ENCODE data around the gene POU2F1. TPM values are rescaled to one million over a fixed set of nuclear protein-coding genes. Genes with fewer than 3 reads are reported as not detected.
"Not testable (repeated sequence)": the region's sequence is repeated elsewhere in the genome, so short reads cannot be mapped to it uniquely, and the experiment has no call there.

POU2F1 gene
- total RNA-seq, 4 donors from 2014 or later: 8.7 to 34.0 (median 9.6) TPM

- no peak for DNase-seq (ENCODE audit: low spot score in 2 of 2)
- WGBS, 2 donors: 78 to 83% methylated on average over 10 of the region's 10 CpGs
- H3K4me3 ChIP-seq (ENCODE audit: low read depth, poor library complexity, severe bottlenecking): no peak overlapping the region
- no peak for TF ChIP-seq POLR2A (IDR thresholded peaks at IDR 0.05)
- TF ChIP-seq CTCF (IDR thresholded peaks at IDR 0.05): no peak
- intact Hi-C loops (cut with DNase I; ENCODE audit: low total_unique reads): no loop called here
These were observed 2.7 kb downstream of the POU2F1 start for GRCh38 chr1:167223144-167224103.

DNA sequence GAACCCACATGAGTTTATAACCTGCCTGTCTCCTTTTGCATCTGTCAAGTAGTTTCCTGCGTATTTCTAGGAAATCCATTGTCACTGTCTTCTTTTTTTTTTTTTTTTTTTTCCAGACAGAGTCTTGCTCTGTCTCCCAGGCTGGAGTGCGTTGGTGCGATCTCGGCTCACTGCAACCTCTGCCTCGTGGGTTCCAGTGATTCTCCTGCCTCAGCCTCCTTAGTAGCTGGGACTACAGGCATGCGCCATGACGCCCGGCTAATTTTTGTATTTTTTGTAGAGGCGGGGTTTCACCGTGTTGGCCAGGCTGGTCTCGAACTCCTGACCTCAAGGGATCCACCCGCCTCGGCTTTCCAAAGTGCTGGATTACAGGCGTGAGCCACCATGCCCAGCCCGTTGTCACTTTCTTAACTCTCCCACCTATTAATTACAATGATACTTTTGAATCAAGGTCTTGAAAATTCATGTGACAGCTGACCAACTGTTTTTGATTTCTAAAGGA is 4.1 kb downstream of the POU2F1 start:
- 87 to 88% methylated on average over 15 of the region's 15 CpGs for WGBS, 2 donors
- H3K4me3 ChIP-seq (ENCODE audit: low read depth, poor library complexity, severe bottlenecking); DNase-seq (ENCODE audit: low spot score in 2 of 2); intact Hi-C loops (cut with DNase I; ENCODE audit: low total_unique reads): not testable (repeated sequence)

- intact Hi-C loops (cut with DNase I; ENCODE audit: low total_unique reads): no loop called here
- no peak for TF ChIP-seq CTCF (IDR thresholded peaks at IDR 0.05)
- no peak for TF ChIP-seq POLR2A (IDR thresholded peaks at IDR 0.05)
- DNase-seq (ENCODE audit: low spot score in 2 of 2): no peak
- WGBS, 2 donors: 68 to 70% methylated on average over 2 of the region's 2 CpGs
- H3K4me3 ChIP-seq (ENCODE audit: low read depth, poor library complexity, severe bottlenecking): no peak overlapping the region
These were observed 5.2 kb downstream of the POU2F1 start for GRCh38 chr1:167225920-167226319.

DNA sequence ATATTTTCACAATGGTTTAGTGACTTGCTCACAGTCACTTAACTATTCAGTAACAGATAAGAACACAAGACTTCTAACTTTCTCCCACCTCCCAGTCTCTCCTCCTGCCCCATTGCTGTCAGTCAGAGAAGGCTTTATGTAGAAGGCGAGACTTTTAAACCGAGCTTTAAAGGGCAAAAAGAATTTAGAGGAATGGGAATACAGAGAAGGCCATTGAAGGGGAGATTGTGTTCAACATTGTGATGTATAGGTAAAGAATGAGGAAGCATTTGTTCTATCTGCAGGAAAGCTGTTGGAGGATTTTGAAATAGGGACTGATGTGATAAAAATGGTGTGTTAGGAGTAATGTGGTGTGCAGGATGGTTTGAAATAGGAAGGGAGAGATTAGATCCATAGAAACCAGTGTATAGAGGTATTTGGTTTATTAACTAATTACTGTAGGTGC is 7.3 kb downstream of the POU2F1 start:
- WGBS, 2 donors: 60 to 94% methylated on average over 2 of the region's 2 CpGs
- DNase-seq (ENCODE audit: low spot score in 2 of 2): no peak
- intact Hi-C loops (cut with DNase I; ENCODE audit: low total_unique reads): no loop called here
- H3K4me3 ChIP-seq (ENCODE audit: low read depth, poor library complexity, severe bottlenecking): no peak overlapping the region
- TF ChIP-seq CTCF (IDR thresholded peaks at IDR 0.05) (no peak), POLR2A (IDR thresholded peaks at IDR 0.05) (no peak)

- no peak for DNase-seq (ENCODE audit: low spot score in 2 of 2)
- no peak overlapping the region for H3K4me3 ChIP-seq (ENCODE audit: low read depth, poor library complexity, severe bottlenecking)
- WGBS, 2 donors: 75 to 76% methylated on average over 2 of the region's 2 CpGs
- TF ChIP-seq POLR2A (IDR thresholded peaks at IDR 0.05) (no peak), CTCF (IDR thresholded peaks at IDR 0.05) (no peak)
- intact Hi-C loops (cut with DNase I; ENCODE audit: low total_unique reads): no loop called here
These were observed 9.2 kb downstream of the POU2F1 start for GRCh38 chr1:167229719-167230385.

- DNase-seq (ENCODE audit: low spot score in 2 of 2): no peak
- no peak overlapping the region for H3K4me3 ChIP-seq (ENCODE audit: low read depth, poor library complexity, severe bottlenecking)
- intact Hi-C loops (cut with DNase I; ENCODE audit: low total_unique reads): no loop called here
- TF ChIP-seq POLR2A (IDR thresholded peaks at IDR 0.05) (no peak), CTCF (IDR thresholded peaks at IDR 0.05) (no peak)
These were observed 9.8 kb downstream of the POU2F1 start for GRCh38 chr1:167230437-167230836.

Measured in lower leg skin (tissue), 4 donors.